Right renal cortex interstitium (tissue), 3 donors: ENCODE measurements around the gene VSX1. TPM values are rescaled to one million over a fixed set of nuclear protein-coding genes. Genes with fewer than 3 reads are reported as not detected.
A peak's percentile ranks its signal among the peaks of the same experiment; 100 is the strongest.

Source experiments
- DNase-seq, 3 donors: peaks; one replicate each; pipeline ENCODE4 v3.0.0-alpha.2; 2013; ENCODE audit warnings: low read depth in 3 of 3, low spot score in 2 of 3
- polyA plus RNA-seq, 3 donors: library from polyadenylated mRNA; unstranded; fragments of 120-200 nt; gene quantifications; one replicate each; pipeline ENCODE4 v1.2.1, GENCODE V29; 2013; ENCODE audit not compliant: insufficient read length in 3 of 3

VSX1 gene
- polyA plus RNA-seq, 3 donors = not detected

GRCh38 chr20:25088267-25088666 is 6.3 kb upstream of the VSX1 start:
- no peak for DNase-seq

- no peak for DNase-seq
Measured at GRCh38 chr20:25087186-25087929, 5.4 kb upstream of the VSX1 start.

- DNase-seq = no peak
Measured at GRCh38 chr20:25085756-25086495, 4.0 kb upstream of the VSX1 start.

GRCh38 chr20:25084626-25085187 is 2.8 kb upstream of the VSX1 start:
- DNase-seq = no peak

- DNase-seq = no peak
Measured at GRCh38 chr20:25083773-25084625, 2.1 kb upstream of the VSX1 start.

GRCh38 chr20:25083141-25083772 is 1.3 kb upstream of the VSX1 start:
- no peak for DNase-seq

- no peak for DNase-seq
Measured at GRCh38 chr20:25082498-25082873, 545 bp upstream of the VSX1 start.

- peak in 1 of 3 donors; percentile 55 for DNase-seq
Measured at GRCh38 chr20:25081065-25081729, 744 bp downstream of the VSX1 start.

GRCh38 chr20:25079171-25079570 is 2.8 kb downstream of the VSX1 start:
- DNase-seq = no peak

GRCh38 chr20:25078662-25079061 is 3.3 kb downstream of the VSX1 start:
- DNase-seq = no peak

GRCh38 chr20:25077610-25078169 is 4.3 kb downstream of the VSX1 start:
- no peak for DNase-seq

GRCh38 chr20:25076731-25077609 is 5.0 kb downstream of the VSX1 start:
- DNase-seq = no peak

GRCh38 chr20:25076201-25076600 is 5.7 kb downstream of the VSX1 start:
- no peak for DNase-seq

- DNase-seq = no peak
Measured at GRCh38 chr20:25073544-25073943, 8.4 kb downstream of the VSX1 start.

GRCh38 chr20:25072226-25072811 is 9.6 kb downstream of the VSX1 start:
- no peak for DNase-seq

GRCh38 chr20:25071734-25072133 is 10.2 kb downstream of the VSX1 start:
- DNase-seq = no peak

- DNase-seq = no peak
Measured at GRCh38 chr20:25070821-25071473, 11.0 kb downstream of the VSX1 start.
